Neural cell (in vitro differentiated cells): ENCODE data around the gene SLC3A2. TPM values are rescaled to one million over a fixed set of nuclear protein-coding genes. Genes with fewer than 3 reads are reported as not detected.
"Not testable (repeated sequence)": the region's sequence is repeated elsewhere in the genome, so short reads cannot be mapped to it uniquely, and the experiment has no call there.

Experiments used
- H2AFZ ChIP-seq: fragments of 200-600, 300-800 bp; sonication (generic), shearing (Covaris generic); 2 replicates; pipeline ENCODE4 v1.6.0; 2014; ENCODE audit warnings: low read depth, mild to moderate bottlenecking, antibody characterized with exemption, low read length, moderate library complexity
- H3F3A ChIP-seq: fragments of 200-600 bp; shearing (Covaris generic); 2 replicates; pipeline ENCODE4 v1.6.1; 2016; ENCODE audit warnings: mild to moderate bottlenecking, moderate library complexity, mixed read lengths, antibody characterized with exemption, low read length; ENCODE audit not compliant: insufficient read depth, poor library complexity, severe bottlenecking
- H3K27ac ChIP-seq: fragments of 200-600, 300-800 bp; sonication (generic), shearing (Covaris generic); 2 replicates; pipeline ENCODE4 v1.5.1; 2014; ENCODE audit warnings: mild to moderate bottlenecking, low read length, moderate library complexity
- H3K27me3 ChIP-seq: fragments of 300-800, 200-600 bp; sonication (generic), shearing (Covaris generic); 2 replicates; pipeline ENCODE4 v1.6.0; 2014; ENCODE audit warnings: mild to moderate bottlenecking, low read depth, low read length, moderate library complexity; ENCODE audit not compliant: insufficient read depth
- H3K36me3 ChIP-seq: fragments of 300-800, 200-600 bp; sonication (generic), shearing (Covaris generic); 2 replicates; pipeline ENCODE4 v1.5.1; 2014; ENCODE audit warnings: mild to moderate bottlenecking, antibody characterized with exemption, low read length, moderate library complexity; ENCODE audit not compliant: insufficient read depth
- H3K4me2 ChIP-seq: fragments of 300-800, 200-600 bp; sonication (generic), shearing (Covaris generic); 2 replicates; pipeline ENCODE4 v1.6.0; 2014; ENCODE audit warnings: mild to moderate bottlenecking, low read length
- H3K4me3 ChIP-seq: fragments of 300-800, 200-600 bp; sonication (generic), shearing (Covaris generic); 2 replicates; pipeline ENCODE4 v1.5.1; 2014; ENCODE audit warnings: mild to moderate bottlenecking, low read length, moderate library complexity
- H3K79me2 ChIP-seq: fragments of 200-600 bp; shearing (Covaris generic); replicated peaks from 2 replicates; pipeline ENCODE4 v1.6.0; 2014; ENCODE audit warnings: mild to moderate bottlenecking, low read length, moderate library complexity; ENCODE audit not compliant: insufficient read depth
- H3K9ac ChIP-seq: fragments of 300-800, 200-600 bp; sonication (generic), shearing (Covaris generic); 2 replicates; pipeline ENCODE4 v1.6.1; 2016; ENCODE audit warnings: mild to moderate bottlenecking, low read length, mixed read lengths
- H3K9me2 ChIP-seq: fragments of 200-600 bp; shearing (Covaris generic); 2 replicates; pipeline ENCODE4 v1.6.1; 2016; ENCODE audit warnings: mild to moderate bottlenecking, low read length, mixed read lengths; ENCODE audit not compliant: insufficient read depth
- H3K9me3 ChIP-seq: fragments of 200-600, 300-800 bp; sonication (generic), shearing (Covaris generic); 2 replicates; pipeline ENCODE4 v1.6.1; 2016; ENCODE audit warnings: mild to moderate bottlenecking, mixed run types, low read length, moderate library complexity, mixed read lengths
- H4K20me1 ChIP-seq: fragments of 200-600 bp; shearing (Covaris generic); 2 replicates; pipeline ENCODE4 v1.6.1; 2016; ENCODE audit warnings: mild to moderate bottlenecking, mixed run types; ENCODE audit not compliant: insufficient read depth
- EP300 ChIP-seq: fragments of 450-650 bp; conservative IDR thresholded peaks from 2 replicates; pipeline ENCODE4 v1.6.1; 2014; ENCODE audit warnings: antibody characterized with exemption, mild to moderate bottlenecking, moderate library complexity; ENCODE audit not compliant: poor library complexity, severe bottlenecking
- EZH2 ChIP-seq: fragments of 200-600, 300-800 bp; shearing (Covaris generic), sonication (generic); IDR thresholded peaks from 2 replicates; pipeline ENCODE4 v1.6.1; 2014; ENCODE audit warnings: antibody characterized with exemption, low read length, borderline replicate concordance, mild to moderate bottlenecking; ENCODE audit not compliant: insufficient read depth, poor library complexity, severe bottlenecking
- MXI1 ChIP-seq: fragments of 450-650 bp; conservative IDR thresholded peaks from 2 replicates; pipeline ENCODE4 v1.6.1; 2014; ENCODE audit warnings: antibody characterized with exemption, mild to moderate bottlenecking; ENCODE audit not compliant: poor library complexity, severe bottlenecking
- POLR2AphosphoS5 ChIP-seq: IDR thresholded peaks from 2 replicates; pipeline ENCODE4 v1.6.1; 2012
- RAD21 ChIP-seq: fragments of 450-650 bp; conservative IDR thresholded peaks from 2 replicates; pipeline ENCODE4 v1.6.1; 2014; ENCODE audit warnings: antibody characterized with exemption, mild to moderate bottlenecking, moderate library complexity
- SMC3 ChIP-seq: fragments of 450-650 bp; conservative IDR thresholded peaks from 2 replicates; pipeline ENCODE4 v1.6.1; 2014; ENCODE audit warnings: antibody characterized with exemption, mild to moderate bottlenecking, moderate library complexity; ENCODE audit not compliant: poor library complexity
- TAF1 ChIP-seq: IDR thresholded peaks from 2 replicates; pipeline ENCODE4 v1.6.1; 2012; ENCODE audit warnings: low read depth
- polyA plus RNA-seq: library from polyadenylated mRNA; depleted of rRNA; stranded (reverse); fragments of >200 nt; gene quantifications from 2 replicates; pipeline ENCODE4 v1.2.3, GENCODE V29; 2014
- TF ChIP-seq, protein P1 (sequence below): IDR thresholded peaks from 2 replicates; pipeline ENCODE4 v1.6.1; 2012; ENCODE audit warnings: borderline replicate concordance
- TF ChIP-seq, protein P2 (sequence below): fragments of 450-650 bp; IDR thresholded peaks from 2 replicates; pipeline ENCODE4 v1.5.1; 2014; ENCODE audit warnings: antibody characterized with exemption, mild to moderate bottlenecking, moderate library complexity; ENCODE audit not compliant: poor library complexity, severe bottlenecking

SLC3A2 gene
- polyA plus RNA-seq, 1 donor from 2014 or later = 176 TPM

DNA sequence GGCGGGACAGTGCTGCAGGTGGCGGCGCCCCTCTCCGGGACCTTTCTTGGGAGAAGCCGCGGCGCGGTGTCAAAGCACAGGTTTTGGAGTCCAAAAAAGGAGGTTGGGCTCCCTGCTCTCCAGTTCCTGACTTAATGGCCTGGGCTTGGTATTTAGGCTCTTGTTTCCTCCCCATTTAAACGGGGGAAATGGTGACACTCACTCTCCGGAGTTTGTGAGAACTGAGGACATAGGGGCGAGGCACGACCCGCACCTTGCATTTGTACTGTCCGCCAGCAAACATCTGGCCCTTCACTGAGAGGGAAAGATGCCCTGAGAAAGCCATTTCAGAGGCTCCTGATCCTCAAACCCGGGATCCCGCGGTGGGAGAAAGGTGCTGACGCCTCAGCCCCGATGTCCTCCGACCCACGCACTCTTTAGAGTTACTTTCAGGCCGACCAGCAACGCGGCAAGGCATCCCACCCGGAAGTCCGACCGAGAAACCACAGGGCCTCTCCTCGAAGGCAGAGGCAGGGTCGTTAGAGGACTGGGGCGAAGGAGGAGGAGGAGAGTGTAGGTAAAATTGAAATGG lies 38.4 kb upstream of the SLC3A2 start:
- Histone ChIP-seq H3K4me3 (peak overlapping the region; percentile 63), H3K9me2 (no peaks in the 10 kb centered on the region), H3F3A (peaks cover 9% of the 10 kb centered on the region), H3K27me3 (no peaks in the 10 kb centered on the region), H3K9me3 (no peaks in the 10 kb centered on the region), H3K4me2 (peak overlapping the region; percentile 93), H3K27ac (peak overlapping the region; percentile 90), H2AFZ (peak overlapping the region; percentile 87), H3K36me3 (no peaks in the 10 kb centered on the region), H3K79me2 (peaks cover 12% of the 10 kb centered on the region), H3K9ac (peak overlapping the region; percentile 81), H4K20me1 (no peaks in the 10 kb centered on the region)
- TF ChIP-seq, protein P1, sequence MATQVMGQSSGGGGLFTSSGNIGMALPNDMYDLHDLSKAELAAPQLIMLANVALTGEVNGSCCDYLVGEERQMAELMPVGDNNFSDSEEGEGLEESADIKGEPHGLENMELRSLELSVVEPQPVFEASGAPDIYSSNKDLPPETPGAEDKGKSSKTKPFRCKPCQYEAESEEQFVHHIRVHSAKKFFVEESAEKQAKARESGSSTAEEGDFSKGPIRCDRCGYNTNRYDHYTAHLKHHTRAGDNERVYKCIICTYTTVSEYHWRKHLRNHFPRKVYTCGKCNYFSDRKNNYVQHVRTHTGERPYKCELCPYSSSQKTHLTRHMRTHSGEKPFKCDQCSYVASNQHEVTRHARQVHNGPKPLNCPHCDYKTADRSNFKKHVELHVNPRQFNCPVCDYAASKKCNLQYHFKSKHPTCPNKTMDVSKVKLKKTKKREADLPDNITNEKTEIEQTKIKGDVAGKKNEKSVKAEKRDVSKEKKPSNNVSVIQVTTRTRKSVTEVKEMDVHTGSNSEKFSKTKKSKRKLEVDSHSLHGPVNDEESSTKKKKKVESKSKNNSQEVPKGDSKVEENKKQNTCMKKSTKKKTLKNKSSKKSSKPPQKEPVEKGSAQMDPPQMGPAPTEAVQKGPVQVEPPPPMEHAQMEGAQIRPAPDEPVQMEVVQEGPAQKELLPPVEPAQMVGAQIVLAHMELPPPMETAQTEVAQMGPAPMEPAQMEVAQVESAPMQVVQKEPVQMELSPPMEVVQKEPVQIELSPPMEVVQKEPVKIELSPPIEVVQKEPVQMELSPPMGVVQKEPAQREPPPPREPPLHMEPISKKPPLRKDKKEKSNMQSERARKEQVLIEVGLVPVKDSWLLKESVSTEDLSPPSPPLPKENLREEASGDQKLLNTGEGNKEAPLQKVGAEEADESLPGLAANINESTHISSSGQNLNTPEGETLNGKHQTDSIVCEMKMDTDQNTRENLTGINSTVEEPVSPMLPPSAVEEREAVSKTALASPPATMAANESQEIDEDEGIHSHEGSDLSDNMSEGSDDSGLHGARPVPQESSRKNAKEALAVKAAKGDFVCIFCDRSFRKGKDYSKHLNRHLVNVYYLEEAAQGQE = peak; percentile 49
- no peak for TF ChIP-seq SMC3

DNA sequence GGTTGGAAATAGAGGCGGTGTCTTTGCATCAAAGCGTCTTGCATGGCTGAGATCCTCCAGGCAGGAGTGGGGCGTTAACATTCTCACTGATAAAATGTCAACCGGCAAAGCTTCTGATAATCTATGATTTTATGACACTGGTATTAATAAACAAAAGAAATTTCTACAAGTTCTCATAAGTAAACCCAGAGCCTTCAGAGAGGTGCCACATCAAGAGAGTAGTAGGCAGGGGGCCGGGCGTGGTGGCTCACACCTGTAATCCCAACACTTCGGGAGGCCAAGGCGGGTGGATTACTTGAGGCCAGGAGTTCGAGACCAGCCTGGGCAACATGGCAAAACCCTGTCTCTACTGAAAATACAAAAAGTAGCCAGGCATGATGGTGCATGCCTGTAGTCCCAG lies 37.8 kb upstream of the SLC3A2 start:
- not testable (repeated sequence) for H3F3A ChIP-seq, H3K36me3 ChIP-seq, H2AFZ ChIP-seq, H3K9me2 ChIP-seq, H4K20me1 ChIP-seq, H3K79me2 ChIP-seq, H3K4me2 ChIP-seq, H3K9me3 ChIP-seq, H3K27me3 ChIP-seq
- peak overlapping the region; percentile 81 for H3K9ac ChIP-seq
- H3K4me3 ChIP-seq = peak overlapping the region; percentile 63
- H3K27ac ChIP-seq = peak overlapping the region; percentile 90

DNA sequence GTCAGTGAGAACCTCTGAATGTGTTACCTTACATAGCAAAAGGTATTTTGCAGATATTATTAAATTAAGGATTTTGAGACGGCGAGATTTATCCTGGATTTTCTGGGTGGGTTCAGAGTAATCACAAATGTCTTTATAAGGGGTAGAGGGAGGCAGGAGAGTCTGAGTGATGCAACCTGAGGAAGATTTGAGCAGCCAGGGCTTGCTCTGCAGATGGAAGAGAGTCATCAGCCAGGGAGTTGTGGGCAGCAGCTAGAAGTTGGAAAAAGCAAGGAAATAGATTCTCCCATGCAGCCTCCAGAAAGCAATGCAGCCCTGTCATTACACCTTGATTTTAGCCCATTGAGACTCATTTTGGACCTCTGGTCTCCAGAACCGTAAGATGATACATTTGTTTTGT lies 37.2 kb upstream of the SLC3A2 start:
- no peak overlapping the region for H2AFZ ChIP-seq
- H3K79me2 ChIP-seq = peaks cover 6% of the 10 kb centered on the region
- no peak overlapping the region for H3K4me3 ChIP-seq
- no peaks in the 10 kb centered on the region for H3K9me2 ChIP-seq
- H3K27me3 ChIP-seq = no peaks in the 10 kb centered on the region
- no peaks in the 10 kb centered on the region for H4K20me1 ChIP-seq
- H3K9ac ChIP-seq = no peak overlapping the region
- TF ChIP-seq EZH2 (no peak), POLR2AphosphoS5 (no peak), MXI1 (no peak), SMC3 (no peak), EP300 (no peak), TAF1 (no peak), RAD21 (no peak)
- TF ChIP-seq, protein P1 = no peak
- TF ChIP-seq, protein P2, sequence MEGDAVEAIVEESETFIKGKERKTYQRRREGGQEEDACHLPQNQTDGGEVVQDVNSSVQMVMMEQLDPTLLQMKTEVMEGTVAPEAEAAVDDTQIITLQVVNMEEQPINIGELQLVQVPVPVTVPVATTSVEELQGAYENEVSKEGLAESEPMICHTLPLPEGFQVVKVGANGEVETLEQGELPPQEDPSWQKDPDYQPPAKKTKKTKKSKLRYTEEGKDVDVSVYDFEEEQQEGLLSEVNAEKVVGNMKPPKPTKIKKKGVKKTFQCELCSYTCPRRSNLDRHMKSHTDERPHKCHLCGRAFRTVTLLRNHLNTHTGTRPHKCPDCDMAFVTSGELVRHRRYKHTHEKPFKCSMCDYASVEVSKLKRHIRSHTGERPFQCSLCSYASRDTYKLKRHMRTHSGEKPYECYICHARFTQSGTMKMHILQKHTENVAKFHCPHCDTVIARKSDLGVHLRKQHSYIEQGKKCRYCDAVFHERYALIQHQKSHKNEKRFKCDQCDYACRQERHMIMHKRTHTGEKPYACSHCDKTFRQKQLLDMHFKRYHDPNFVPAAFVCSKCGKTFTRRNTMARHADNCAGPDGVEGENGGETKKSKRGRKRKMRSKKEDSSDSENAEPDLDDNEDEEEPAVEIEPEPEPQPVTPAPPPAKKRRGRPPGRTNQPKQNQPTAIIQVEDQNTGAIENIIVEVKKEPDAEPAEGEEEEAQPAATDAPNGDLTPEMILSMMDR = no peak
- H3F3A ChIP-seq = peaks cover 9% of the 10 kb centered on the region
- no peak overlapping the region for H3K4me2 ChIP-seq
- H3K36me3 ChIP-seq = no peaks in the 10 kb centered on the region
- H3K9me3 ChIP-seq = no peaks in the 10 kb centered on the region
- no peak overlapping the region for H3K27ac ChIP-seq
